ENCODE results near the gene LMO3. TPM values are rescaled to one million over a fixed set of nuclear protein-coding genes. Genes with fewer than 3 reads are reported as not detected.
A peak's percentile ranks its signal among the peaks of the same experiment; 100 is the strongest.

LMO3 gene
- total and polyA plus RNA-seq, 2 of the 4 experiments (the other 2 are of a cell fraction): 0.54 to 0.84 TPM

DNA sequence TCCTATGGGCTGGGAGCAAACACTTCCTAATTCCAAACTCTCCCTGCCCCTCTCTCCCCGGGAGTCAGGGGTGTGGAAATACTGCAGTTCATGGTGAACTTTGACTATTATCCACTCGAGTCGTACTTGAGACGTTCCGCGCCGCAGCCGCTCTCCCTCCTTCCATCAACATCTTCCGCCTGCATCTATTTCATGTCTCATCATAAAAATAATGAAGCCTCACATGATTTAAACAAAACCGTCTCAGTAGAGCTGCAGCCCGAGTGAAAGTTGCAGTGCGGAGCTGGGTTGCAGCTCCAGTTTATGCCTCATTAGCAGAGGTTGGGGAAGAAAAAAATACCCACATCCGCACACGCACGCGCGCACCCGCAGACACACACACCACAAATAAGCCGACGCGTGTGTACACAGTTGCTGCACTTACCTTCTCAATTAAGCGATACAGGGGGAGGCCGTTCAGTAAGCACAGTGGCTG lies 283 bp downstream of the LMO3 start:
- in situ Hi-C loops (cut with MboI; ENCODE audit: low sequenced_read_pairs): no loop called here
- Histone ChIP-seq H2AK9ac (replicated peaks; ENCODE audit: low read depth, low read length, poor library complexity) (no peak overlapping the region), H3K18ac (ENCODE audit: low read depth, low read length) (no peak overlapping the region), H2AK5ac (ENCODE audit: low read depth, low read length) (no peak overlapping the region), H3K9me3 (ENCODE audit: control insufficient read depth, insufficient read depth, low read length) (no peaks in the 10 kb centered on the region), H4K91ac (ENCODE audit: insufficient read depth, low read depth, low read length) (no peak overlapping the region), H3K4me2 (ENCODE audit: low read depth, low read length) (peak overlapping the region; percentile 97), H2BK5ac (ENCODE audit: low read depth, low read length, poor library complexity, severe bottlenecking) (no peak overlapping the region), H3K36me3 (ENCODE audit: control insufficient read depth, insufficient read depth, low read length) (no peaks in the 10 kb centered on the region), H3K4me1 (ENCODE audit: control insufficient read depth, insufficient read depth, low read length) (peaks cover 2% of the 10 kb centered on the region; the same call in 1 of the 2 replicates), H3K27me3 (ENCODE audit: control insufficient read depth, insufficient read depth, low read length) (peaks cover 23% of the 10 kb centered on the region), H2BK20ac (ENCODE audit: low read depth, low read length) (no peak overlapping the region), H3K27ac (ENCODE audit: insufficient read depth, low read length) (no peak overlapping the region), H3K56ac (ENCODE audit: extremely low read depth, insufficient read depth, low read length) (no peak overlapping the region), H3K9ac (ENCODE audit: low read depth, low read length) (0 out of 2 replicates have a peak overlapping the region, but pooled peaks have one; percentile 42), H3K9me1 (ENCODE audit: insufficient read depth, low read length) (no peaks in the 10 kb centered on the region; the same call in 1 of the 2 replicates), H4K20me1 (ENCODE audit: insufficient read depth, low read length) (no peaks in the 10 kb centered on the region), H2AFZ (replicated peaks; ENCODE audit: low read length, poor library complexity) (peak overlapping the region; percentile 80), H4K8ac (ENCODE audit: low read depth in 2 of 2, low read length in 2 of 2) (no peak overlapping the region), H2BK120ac (ENCODE audit: low read depth, low read length) (no peak overlapping the region), H2BK15ac (ENCODE audit: low read depth, low read length) (no peak overlapping the region), H3K4me3 (ENCODE audit: insufficient read depth, low read depth, low read length) (peak overlapping the region; percentile 62), H3K14ac (replicated peaks; ENCODE audit: low read depth, low read length) (no peak overlapping the region), H3K23ac (ENCODE audit: low read depth, low read length) (no peak overlapping the region), H4K5ac (ENCODE audit: low read depth, low read length) (no peak overlapping the region), H3K4ac (ENCODE audit: low read depth, low read length) (no peak overlapping the region), H3K79me1 (ENCODE audit: low read depth in 1 of 2, low read length in 2 of 2) (no peaks in the 10 kb centered on the region)
- ChIA-PET POLR2A (ENCODE audit: unreplicated experiment) (no interaction called here), CTCF (no interaction called here)
- no peak for TF ChIP-seq RFX5 (IDR thresholded peaks at IDR 0.05; ENCODE audit: low read depth, low read length)
- TF ChIP-seq MAFK (IDR thresholded peaks at IDR 0.05; ENCODE audit: low read depth, low read length): no peak
- TF ChIP-seq RAD21 (IDR thresholded peaks at IDR 0.05; ENCODE audit: low read length): no peak
- TF ChIP-seq CHD1 (IDR thresholded peaks at IDR 0.05; ENCODE audit: low read depth, low read length): no peak
- TF ChIP-seq MAZ (IDR thresholded peaks at IDR 0.05; ENCODE audit: borderline replicate concordance, low read depth, low read length): no peak
- no peak for TF ChIP-seq CEBPB (IDR thresholded peaks at IDR 0.05; ENCODE audit: low read depth, low read length)
- no peak for TF ChIP-seq POLR2A (IDR thresholded peaks at IDR 0.05; ENCODE audit: low read depth, low read length)
- no peak for TF ChIP-seq BHLHE40 (IDR thresholded peaks at IDR 0.05; ENCODE audit: low read depth, low read length)
- TF ChIP-seq, protein P1, sequence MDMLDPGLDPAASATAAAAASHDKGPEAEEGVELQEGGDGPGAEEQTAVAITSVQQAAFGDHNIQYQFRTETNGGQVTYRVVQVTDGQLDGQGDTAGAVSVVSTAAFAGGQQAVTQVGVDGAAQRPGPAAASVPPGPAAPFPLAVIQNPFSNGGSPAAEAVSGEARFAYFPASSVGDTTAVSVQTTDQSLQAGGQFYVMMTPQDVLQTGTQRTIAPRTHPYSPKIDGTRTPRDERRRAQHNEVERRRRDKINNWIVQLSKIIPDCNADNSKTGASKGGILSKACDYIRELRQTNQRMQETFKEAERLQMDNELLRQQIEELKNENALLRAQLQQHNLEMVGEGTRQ (IDR thresholded peaks at IDR 0.05; ENCODE audit: low read depth, low read length): no peak
- TF ChIP-seq, protein P2, sequence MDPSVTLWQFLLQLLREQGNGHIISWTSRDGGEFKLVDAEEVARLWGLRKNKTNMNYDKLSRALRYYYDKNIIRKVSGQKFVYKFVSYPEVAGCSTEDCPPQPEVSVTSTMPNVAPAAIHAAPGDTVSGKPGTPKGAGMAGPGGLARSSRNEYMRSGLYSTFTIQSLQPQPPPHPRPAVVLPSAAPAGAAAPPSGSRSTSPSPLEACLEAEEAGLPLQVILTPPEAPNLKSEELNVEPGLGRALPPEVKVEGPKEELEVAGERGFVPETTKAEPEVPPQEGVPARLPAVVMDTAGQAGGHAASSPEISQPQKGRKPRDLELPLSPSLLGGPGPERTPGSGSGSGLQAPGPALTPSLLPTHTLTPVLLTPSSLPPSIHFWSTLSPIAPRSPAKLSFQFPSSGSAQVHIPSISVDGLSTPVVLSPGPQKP (IDR thresholded peaks at IDR 0.05; ENCODE audit: borderline replicate concordance, low read depth, low read length): no peak
- no peak for TF ChIP-seq SMC3 (IDR thresholded peaks at IDR 0.05; ENCODE audit: low read depth, low read length)
- TF ChIP-seq, protein P3, sequence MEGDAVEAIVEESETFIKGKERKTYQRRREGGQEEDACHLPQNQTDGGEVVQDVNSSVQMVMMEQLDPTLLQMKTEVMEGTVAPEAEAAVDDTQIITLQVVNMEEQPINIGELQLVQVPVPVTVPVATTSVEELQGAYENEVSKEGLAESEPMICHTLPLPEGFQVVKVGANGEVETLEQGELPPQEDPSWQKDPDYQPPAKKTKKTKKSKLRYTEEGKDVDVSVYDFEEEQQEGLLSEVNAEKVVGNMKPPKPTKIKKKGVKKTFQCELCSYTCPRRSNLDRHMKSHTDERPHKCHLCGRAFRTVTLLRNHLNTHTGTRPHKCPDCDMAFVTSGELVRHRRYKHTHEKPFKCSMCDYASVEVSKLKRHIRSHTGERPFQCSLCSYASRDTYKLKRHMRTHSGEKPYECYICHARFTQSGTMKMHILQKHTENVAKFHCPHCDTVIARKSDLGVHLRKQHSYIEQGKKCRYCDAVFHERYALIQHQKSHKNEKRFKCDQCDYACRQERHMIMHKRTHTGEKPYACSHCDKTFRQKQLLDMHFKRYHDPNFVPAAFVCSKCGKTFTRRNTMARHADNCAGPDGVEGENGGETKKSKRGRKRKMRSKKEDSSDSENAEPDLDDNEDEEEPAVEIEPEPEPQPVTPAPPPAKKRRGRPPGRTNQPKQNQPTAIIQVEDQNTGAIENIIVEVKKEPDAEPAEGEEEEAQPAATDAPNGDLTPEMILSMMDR (conservative IDR thresholded peaks at IDR 0.05; ENCODE audit: low read depth, low read length): no peak
- TF ChIP-seq NFE2L2 (IDR thresholded peaks at IDR 0.05; ENCODE audit: low read depth, low read length): no peak
- TF ChIP-seq RCOR1 (IDR thresholded peaks at IDR 0.05; ENCODE audit: insufficient replicate concordance, low read length): no peak
- no peak for TF ChIP-seq FOS (IDR thresholded peaks at IDR 0.05; ENCODE audit: low read depth, low read length)
- TF ChIP-seq MXI1 (IDR thresholded peaks at IDR 0.05; ENCODE audit: borderline replicate concordance, low read depth, low read length): no peak
- intact Hi-C loops (cut with micrococcal nuclease): loop anchor here (2.0 to 5.0 kb wide), 4 partner anchors 51 to 623 kb away; no protein-coding TSS in a partner anchor
- no TSS peak for BruUV-seq (replicated peaks)
- ATAC-seq (ENCODE audit: low read depth): peak; percentile 42
- DNase-seq: peak; percentile 12
- WGBS, 2 experiments (ENCODE audit: extremely low coverage in 2 of 2, insufficient read length in 1 of 2): no CpG with 5 or more reads among the region's 23 CpGs
- dilution Hi-C loops (cut with HindIII; ENCODE audit: low sequenced_read_pairs, unreplicated experiment): no loop called here
